Transverse colon (tissue), 4 donors: Measurements from ENCODE around the gene SRPX2.

ENCODE experiments used
- POLR2AphosphoS5 ChIP-seq, 3 donors: sonication (generic); formaldehyde crosslinking; IDR thresholded peaks; one replicate each; pipeline ENCODE4 v1.6.1; 2016; ENCODE audit warnings: antibody characterized with exemption in 3 of 3
- TF ChIP-seq, protein P1 (sequence below), 5 experiments: fragments of 200-600 bp in 3 of 5; fragments of 450-650 bp in 2 of 5; sonication (generic) in 3 of 5; IDR thresholded peaks; 1 replicate in 2 of 5; 2 replicates in 3 of 5; pipeline ENCODE4 v1.5.1; 2016 to 2017; ENCODE audit warnings: antibody characterized with exemption in 5 of 5, inconsistent platforms in 3 of 5, mild to moderate bottlenecking in 2 of 5, moderate library complexity in 1 of 5

DNA sequence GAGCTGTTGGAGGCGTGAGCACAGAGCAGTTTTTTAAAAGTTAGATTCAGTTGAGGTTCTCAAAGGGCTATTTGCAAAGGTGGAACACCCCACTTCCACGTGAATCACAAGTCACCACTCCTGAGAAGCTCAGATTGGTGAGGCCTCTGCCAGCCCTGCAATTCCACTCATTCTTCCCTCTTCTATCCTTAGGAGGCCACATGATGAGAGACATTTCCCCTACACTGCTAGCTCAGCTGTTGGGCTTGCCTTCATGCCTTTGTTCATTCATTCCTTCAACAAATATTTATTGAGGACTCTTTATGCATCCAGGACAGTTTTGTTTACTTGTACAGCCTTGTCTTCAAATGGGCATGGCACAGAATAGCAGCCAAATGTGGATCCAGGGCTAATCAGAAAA, 3.7 kb downstream of the SRPX2 start:
- TF ChIP-seq, protein P1, sequence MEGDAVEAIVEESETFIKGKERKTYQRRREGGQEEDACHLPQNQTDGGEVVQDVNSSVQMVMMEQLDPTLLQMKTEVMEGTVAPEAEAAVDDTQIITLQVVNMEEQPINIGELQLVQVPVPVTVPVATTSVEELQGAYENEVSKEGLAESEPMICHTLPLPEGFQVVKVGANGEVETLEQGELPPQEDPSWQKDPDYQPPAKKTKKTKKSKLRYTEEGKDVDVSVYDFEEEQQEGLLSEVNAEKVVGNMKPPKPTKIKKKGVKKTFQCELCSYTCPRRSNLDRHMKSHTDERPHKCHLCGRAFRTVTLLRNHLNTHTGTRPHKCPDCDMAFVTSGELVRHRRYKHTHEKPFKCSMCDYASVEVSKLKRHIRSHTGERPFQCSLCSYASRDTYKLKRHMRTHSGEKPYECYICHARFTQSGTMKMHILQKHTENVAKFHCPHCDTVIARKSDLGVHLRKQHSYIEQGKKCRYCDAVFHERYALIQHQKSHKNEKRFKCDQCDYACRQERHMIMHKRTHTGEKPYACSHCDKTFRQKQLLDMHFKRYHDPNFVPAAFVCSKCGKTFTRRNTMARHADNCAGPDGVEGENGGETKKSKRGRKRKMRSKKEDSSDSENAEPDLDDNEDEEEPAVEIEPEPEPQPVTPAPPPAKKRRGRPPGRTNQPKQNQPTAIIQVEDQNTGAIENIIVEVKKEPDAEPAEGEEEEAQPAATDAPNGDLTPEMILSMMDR (IDR thresholded peaks at IDR 0.05): no peak
- no peak for TF ChIP-seq POLR2AphosphoS5 (IDR thresholded peaks at IDR 0.05)
